HCEC 1CT (cell line): ENCODE measurements around the gene CXCL16.
A peak's percentile ranks its signal among the peaks of the same experiment; 100 is the strongest.
"Not testable (repeated sequence)": the region's sequence is repeated elsewhere in the genome, so short reads cannot be mapped to it uniquely, and the experiment has no call there.

ENCODE experiments used
- DNase-seq: peaks from one replicate; pipeline ENCODE4 v3.0.0-alpha.2; 2017

Gene CXCL16

DNA sequence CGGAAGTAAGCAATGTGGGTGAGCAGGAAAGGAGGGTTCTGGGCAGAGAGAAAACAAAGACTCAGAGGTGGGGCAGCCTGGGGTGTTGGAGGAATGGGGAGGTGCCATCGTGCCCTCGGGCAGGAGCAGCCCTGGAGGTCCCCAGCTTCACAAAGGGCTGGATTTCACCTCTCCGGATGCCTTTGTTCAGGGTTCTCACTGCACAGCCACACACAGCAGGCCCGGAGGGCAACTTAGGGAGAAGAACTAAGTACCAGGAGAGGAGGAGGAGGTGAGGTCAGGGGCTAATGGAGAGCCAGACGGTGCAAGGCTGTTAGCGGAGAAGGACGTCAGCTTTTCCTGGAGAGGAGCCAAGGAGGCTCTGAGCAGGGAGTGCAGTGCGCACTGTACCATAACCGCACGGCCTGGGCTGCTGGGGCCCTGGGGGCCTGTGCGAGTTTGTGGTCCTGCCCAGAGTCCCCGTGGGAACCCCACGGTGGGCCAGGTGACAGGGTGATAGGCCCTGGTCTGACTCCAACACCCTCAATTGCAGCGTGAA is 20.0 kb downstream of the CXCL16 start:
- no peak for DNase-seq

DNA sequence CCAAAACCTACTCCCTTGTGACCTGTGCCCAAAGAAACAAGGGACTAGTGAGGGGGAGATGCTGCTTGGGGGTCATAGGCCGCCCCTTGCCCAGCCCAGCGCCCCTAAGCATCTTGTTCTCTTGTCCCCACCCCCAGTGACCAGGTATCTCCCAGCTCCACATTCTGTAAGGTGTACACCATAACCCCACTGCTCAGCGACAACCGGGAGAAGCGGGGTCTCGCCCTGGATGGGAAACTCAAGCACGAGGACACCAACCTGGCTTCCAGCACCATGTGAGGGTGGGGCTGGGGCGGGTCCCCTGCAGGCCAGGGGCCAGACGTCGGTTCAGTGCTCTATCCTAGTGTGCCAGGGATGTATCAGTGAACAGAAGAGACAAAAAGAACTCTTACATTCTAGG is 20.6 kb downstream of the CXCL16 start:
- no peak for DNase-seq

DNA sequence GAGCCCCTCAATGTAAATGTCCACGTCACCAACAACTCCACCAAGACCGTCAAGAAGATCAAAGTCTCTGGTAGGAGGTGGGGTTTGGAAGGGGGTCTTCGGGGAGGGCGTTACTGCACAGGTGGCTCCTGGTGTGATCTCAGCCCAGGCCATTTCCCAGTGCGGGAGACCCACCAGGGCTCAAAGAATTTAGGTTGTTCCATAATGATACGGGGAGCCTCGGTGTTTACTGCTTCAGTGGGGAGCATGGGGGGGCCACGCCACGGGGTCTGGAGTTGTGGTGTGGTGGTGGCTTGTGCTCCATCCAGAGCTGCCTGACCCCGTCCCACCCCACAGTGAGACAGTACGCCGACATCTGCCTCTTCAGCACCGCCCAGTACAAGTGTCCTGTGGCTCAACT is 21.5 kb downstream of the CXCL16 start:
- DNase-seq: no peak

DNA sequence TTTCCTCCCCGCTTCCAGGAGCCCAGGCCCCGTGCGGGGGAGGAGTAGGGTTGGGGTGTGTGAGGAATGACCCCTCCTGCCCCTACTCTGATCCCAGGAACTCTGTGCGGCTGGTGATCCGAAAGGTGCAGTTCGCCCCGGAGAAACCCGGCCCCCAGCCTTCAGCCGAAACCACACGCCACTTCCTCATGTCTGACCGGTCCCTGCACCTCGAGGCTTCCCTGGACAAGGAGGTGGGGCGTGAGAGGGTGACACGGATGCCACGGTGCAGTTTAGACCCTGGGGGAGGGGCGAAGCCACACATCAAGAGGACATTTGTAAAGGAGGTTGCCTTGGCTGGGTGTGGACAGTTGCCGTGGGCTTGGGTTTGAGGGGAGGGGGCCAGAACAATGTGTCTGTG is 21.9 kb downstream of the CXCL16 start:
- DNase-seq: no peak

DNA sequence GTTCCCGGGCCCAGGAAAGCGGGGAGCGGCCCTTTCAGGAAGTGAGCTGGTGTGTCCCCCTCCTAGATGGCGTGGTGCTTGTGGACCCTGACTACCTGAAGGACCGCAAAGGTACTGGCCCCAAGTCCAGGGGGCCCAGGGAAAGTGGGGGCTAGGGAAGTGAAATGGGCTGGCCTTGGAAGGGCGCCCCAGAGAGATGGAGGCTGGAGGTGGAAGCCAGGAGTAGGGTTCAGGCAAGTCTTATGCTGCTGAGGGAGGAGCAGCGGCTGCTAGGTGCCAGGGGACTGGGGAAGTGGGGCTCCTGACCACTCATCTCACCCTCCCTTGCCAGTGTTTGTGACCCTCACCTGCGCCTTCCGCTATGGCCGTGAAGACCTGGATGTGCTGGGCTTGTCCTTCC is 23.6 kb downstream of the CXCL16 start:
- no peak for DNase-seq

DNA sequence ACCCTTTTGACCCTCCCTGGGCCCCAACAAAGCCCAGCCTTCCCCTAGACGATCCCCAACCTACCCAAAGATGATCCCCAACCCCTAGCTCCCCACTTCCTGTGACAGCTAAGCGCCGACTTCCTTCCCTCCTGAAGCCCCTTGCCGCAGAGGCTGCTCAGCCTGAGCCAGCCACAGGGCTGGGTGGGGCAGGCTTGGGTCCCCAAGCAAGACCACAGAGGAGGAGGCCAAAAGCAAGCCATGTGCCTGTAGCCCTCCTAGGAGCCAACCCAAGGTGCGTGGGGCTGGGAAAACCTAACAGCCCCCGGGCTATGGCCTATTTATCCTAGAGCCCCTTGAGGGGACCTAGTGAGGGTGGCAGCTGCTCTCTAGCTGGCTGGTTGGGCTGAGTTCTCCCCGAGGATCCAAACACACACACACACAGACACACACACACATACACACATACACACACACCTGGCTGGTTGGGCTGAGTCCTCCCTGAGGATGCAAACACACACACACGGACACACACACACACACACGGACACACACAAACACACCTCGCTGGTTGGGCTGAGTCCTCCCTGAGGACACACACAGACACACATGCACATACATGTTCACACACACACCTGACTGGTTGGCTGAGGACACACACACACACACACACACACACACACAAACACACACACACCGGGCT is 24.5 kb downstream of the CXCL16 start:
- no peak for DNase-seq

DNA sequence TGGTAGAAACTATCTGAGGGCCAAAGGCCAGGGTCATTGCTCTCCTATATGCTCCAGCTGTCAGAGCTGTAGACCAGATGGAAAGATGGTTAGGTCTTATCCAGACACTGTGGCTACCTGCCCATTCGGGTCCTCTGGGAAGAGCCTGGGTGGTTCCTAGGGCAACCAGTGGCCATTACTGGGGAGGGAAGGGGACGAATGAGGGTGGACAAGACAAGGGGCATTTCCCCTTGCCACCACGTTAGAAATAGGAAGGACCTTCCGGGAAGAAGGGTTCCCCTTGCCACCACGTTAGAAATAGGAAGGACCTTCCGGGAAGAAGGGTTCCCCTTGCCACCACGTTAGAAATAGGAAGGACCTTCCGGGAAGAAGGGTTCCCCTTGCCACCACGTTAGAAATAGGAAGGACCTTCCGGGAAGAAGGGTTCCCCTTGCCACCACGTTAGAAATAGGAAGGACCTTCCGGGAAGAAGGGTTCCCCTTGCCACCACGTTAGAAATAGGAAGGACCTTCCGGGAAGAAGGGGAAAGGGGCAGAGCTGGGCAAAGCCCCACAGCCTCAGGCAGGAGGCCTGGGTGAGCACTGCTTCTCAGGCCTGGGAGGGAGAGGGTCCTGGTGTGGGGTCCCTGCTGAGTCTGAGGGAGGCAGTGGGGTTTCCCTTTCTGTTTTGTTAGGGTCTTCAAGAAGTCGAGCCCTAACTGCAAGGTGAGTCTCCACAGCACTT is 25.2 kb downstream of the CXCL16 start:
- not testable (repeated sequence) for DNase-seq

DNA sequence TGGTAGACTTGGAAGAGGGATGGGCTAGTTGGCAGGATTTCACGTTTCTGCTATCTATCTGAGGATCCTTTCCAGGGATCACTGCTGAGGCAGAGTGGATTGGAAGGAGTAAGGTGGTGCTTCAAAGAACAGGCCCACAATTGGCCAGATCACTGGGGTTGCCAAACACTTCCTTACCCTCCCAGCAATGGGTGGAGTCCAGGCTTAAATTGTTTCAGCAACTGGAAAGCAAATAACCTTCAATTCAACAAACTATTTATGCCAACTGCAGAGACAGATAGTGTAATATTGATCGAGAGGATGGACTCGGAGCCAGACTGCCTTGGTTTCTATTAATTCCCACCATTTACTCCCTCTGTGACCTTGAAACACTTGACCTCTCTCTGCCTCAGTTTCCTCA is 27.2 kb downstream of the CXCL16 start:
- no peak for DNase-seq

DNA sequence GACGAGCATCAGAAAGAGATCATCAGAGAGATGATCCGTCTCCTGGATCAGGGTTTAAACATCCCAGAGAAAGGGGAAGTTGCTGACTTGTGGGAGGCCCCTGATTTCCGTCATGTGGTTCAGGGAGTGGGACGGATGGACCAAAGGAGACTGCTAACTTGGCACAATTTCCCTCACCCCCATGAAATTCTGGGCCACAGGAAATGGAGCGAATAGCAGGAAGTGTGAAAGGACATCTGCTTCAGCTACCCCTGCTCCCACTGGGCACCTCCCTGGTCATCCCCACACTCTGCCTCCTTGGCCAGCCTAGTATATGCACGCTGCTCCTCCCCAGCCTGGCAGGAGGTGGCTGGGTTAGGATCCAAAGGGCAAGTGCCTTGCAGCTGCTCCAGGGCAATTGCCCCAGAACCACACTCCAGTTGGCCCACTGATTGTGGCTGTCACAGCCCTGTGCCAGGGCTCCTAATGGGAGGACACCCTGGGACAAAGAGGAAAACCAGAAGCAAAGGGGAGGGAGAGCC is 28.0 kb downstream of the CXCL16 start:
- no peak for DNase-seq

DNA sequence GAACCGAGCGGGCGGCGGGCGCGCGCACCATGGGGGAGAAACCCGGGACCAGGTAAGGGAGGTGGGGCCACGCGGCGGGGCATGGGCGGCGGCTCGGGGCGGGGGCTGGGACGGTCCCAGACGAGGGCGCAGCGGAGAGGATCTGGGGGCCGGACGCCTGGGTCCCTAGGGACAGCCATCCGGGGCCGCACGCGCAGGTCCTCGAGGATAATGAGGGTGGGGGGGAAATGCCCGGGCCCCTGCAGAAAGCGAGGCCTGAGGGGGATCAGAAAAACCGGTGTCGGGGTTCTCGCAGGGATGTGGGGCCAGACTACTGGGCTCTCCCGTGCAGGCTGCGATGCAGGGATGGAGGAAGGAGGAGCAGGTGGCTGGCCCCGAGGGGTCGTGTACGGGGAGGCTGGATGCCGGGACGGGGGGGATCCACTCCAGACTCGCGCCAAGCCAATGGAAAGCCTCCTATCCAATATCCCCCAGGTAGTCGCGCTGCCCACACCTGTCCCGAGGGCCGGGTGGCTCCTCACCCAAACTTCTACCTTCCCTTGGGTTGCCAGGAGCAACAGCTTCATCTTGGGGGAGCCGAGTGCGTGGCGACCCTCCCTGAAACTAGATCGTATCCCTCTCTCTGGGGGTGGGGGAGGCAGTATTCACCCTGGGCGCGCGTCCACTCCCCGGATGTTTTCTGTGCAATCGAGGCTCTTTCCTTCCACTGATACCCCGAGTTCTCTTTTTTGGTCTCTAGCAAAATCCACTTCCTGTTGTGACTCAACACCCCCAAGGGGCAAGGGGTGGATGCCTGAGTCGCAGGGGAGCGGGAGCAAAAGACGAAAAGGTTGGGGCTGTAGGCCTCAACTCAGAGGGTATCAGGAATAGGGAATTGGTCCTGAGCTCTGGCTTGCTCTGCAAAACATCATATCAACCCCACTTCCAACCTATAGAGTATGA is 28.8 kb downstream of the CXCL16 start:
- no peak for DNase-seq

DNA sequence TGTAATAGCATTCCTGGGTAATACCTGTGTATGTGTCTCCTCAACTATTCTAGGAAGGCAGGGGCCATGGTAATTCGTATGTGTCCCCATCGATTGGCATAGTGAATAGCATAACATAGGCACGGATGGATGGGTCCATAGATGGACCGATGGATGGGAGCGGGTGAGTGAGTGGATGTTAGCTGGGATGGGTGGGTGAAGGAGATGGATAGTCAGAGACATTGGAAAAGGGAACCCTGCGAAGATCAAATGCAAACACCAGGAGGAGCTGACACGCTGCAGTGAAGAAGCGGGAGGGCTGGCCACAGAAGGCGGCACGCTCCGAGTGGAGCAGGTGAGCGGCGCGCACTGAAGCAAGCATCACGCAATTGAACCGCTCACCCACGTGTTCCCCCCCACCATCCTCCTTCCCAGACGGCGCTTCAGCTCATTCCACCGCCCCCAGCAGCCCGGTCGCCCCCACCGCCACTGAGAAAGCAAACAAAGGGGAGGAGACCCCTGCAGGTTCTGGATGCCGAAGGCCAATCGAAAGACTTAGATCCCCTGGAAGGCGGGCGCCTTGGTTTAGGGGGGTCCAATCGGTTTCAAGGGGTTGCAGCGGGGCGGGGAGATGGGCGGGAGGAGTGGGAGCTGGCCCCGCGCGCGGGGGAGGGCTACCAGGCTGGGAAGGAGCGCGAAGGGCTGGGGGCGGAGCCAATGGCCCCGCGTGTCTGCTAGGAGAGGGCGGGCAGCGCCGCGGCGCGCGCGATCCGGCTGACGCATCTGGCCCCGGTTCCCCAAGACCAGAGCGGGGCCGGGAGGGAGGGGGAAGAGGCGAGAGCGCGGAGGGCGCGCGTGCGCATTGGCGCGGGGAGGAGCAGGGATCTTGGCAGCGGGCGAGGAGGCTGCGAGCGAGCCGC is 29.7 kb downstream of the CXCL16 start, which contains the start of gene ARRB2:
Gene ARRB2 (plus strand): TSS at position 839 of the 899 bp plus-strand sequence. CDS start 90 bp downstream, outside the sequence.
- DNase-seq: peak; percentile 96

DNA sequence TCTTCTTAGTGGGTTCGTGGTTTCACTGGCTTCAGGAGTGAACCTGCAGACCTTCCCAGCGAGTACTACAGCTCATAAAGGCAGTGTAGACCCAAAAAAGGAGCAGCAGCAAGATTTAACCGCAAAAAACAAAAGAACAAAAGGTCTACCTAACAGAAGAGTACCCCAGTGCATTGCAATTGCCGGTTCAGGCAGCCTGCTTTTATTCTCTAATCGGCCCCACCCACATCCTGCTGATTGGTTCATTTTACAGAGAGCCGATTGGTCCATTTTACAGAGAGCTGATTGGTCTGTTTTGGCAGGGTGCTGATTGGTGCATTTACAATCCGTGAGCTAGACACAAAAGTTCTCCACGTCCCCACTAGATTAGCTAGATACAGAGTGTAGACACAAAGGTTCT is 31.3 kb downstream of the CXCL16 start:
- no peak for DNase-seq

DNA sequence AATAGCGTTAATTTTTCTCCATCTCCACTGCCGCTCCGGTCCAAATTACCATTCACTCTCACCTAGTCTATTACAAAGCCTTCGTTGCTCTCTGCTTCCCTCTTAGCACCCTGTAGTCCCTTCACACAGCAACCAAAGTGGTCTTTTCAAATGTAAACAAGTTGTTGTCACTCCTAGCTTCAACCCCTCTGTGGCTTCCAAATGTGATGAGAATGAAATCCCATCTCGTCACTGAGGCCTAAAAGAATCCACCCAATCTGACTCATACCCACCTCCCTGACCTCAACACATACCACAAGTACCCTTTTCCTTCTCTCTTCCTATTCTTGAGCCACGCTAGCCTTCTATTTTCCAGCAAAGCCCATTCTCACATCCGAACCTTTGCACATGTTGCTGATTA is 33.6 kb downstream of the CXCL16 start:
- peak; percentile 57 for DNase-seq

DNA sequence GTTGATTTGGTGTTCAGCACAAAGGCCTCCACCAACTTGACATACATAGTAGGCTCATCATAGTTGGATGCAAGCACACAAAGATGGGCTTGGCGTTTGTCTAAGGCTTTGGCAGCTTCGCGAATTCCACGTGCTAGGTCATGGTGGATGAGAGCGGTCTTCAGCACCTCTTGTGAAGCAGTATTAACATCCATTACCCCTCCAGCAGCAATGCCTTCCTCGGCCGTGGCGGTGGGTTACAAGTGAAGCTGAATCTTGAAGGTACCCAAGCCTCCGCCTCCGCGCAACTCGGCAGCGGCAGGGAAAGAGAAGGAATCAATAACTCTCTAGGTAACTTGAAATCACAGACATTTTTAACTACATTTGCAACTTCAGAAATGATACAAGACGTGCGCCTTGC is 34.7 kb downstream of the CXCL16 start:
- no peak for DNase-seq

DNA sequence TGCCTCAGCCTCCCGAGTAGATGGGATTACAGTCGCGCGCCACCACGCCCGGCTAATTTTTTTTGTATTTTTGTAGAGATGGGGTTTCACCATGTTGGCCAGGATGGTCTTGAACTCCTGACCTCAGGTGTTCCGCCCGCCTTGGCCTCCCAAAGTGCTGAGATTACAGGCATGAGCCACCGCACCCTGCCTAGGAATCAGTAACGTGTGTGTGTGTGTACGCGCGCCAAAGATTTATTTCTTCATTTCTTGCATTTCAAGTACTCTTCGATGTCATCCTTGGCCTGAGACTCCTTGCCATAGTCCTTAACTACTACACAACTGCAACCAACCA is 35.2 kb downstream of the CXCL16 start:
- DNase-seq: not testable (repeated sequence)

DNA sequence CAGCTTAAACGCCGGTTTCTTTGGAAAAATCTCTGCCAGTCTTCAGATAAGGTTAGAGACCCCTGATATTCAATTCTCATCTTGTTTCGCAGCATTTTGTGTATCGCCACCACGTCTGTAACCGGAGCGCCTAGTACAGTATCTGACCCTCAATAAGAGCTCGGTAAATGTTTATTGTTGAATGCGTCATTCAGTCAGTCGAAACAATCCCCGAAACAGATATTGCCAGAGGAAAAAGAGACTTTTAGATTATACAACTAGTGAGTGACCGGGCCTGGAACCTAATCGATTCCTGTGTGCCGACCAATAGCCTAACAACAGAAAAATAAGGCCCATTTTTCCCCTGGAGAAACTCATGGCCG is 36.4 kb downstream of the CXCL16 start:
- DNase-seq: no peak

DNA sequence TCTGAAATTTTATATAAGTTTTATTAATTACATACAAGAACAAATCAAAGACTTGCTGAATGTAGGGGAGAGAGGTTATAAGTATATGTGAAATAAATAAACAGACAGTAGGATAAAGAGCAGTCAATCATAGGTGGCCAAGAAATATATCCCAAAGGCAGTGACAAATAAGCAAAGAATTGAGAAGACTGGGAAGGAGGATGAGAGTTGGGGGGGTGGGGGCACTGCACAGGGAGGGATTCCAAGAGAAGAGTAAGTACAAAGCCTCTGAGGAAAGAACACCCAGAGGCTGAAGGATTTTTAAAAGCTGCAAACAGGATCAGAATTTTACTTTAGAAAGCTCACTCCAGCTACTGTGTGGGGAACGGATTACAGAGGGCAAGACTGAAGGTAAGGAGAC is 38.6 kb downstream of the CXCL16 start:
- DNase-seq: no peak

DNA sequence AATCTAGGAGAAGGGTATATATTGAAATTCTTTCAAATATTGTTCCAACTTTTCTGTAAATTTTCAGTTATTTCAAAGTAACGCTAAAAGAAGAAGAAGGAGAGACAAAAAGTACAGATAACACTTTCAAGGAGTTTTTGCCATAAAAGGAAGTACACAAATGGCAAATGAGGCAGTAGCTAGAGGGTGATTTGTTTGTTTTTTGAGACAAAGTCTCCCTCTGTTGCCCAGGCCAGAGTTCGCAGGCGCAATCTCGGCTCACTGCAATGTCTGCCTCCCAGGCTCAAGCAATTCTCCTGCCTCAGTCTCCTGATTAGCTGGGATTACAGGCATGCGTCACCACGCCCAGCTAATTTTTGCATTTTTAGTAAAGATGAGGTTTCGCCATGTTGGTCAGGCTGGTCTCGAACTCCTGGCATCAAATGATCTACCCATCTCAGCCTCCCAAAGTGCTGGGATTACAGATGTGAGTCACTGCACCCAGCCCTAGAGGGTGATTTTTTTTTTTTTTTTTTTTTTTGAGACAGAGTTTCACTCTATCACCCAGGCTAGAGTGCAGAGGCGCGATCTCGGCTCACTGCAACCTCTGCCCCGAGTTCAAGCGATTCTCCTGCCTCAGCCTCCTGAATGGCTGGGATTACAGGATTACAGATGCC is 40.2 kb downstream of the CXCL16 start:
- not testable (repeated sequence) for DNase-seq

DNA sequence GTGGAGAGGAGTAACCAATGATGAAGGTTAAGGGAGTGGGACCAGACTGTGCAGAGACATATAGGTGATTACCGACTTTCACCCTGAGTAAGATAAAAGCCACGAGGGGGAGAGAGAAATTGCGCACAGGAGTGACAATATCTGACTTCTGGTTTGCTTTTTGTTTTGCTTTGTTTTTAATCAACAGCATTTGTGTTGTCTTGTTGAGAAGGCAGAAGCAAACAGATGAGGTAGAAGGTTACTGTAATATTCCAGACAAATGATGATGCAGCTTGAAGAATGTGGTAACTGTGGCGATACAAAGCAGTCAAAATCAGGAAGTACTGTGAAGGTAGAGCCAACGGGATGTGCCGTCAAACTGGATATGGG is 43.3 kb downstream of the CXCL16 start:
- DNase-seq: no peak

DNA sequence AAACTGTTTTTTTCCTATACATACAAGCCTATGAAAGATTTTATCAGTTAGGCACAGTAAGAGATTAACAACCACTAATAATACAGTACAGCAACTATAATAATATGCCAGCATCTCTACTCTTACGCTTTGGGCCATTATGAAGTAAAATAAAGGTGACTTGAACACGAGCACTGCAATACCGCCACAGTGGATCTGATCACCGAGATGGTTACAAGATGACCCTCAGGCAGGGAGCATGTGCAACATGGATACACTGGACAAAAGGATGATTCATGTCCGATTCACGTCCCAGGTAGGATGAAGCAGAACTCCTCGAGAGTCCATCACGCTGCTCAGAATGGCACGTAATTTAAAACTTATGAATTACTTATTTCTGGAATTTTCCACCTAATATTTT is 46.3 kb downstream of the CXCL16 start:
- DNase-seq: no peak

DNA sequence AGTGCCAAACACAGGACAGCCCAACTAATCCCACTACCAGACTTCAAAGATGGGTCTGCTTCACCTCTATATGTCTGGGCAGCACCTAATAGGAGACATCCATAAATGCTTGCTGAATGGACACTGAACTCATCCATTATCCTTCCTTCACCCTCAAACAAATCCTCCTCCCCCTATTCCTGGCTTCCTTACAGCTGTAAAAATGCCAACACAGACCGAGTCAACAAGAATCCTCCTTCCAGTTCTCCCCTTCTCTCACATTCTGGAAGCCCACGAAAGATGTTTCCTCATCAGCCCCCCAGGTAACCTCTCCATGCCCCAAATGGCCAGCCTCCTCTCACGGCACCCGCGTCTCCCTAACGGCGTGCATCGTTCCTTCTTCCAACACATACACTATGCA is 48.0 kb downstream of the CXCL16 start:
- DNase-seq: no peak

DNA sequence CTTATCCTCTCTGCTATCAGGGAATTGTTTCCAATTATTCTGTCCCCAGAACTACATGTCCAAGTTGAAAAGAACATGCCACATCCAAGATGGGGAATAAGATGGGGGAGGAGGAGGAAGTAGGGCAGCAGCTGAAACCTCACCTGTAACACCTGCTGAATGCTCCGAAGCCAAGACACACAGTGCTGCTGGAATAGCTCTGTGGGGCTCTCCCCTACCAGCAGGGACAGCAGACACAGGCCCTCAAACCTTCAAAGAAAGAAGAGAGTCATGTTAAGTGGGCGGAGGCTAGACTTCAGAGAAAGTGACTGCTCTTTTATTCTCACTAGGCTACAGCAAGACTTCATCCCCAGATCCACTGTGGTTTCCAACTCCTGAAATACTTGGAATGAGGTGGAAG is 49.0 kb downstream of the CXCL16 start:
- DNase-seq: no peak
